Common myeloid progenitor, CD34-positive (primary cell): ENCODE measurements around the gene PSMG4.

Experiments used
- CTCF ChIA-PET: fragments of 350-600 bp; sonication (Branson Sonifier 250); formaldehyde crosslinking; loops from one replicate; lab custom pipeline; 2021; ENCODE audit warnings: antibody characterized with exemption; lab: Charles Lee
- POLR2A ChIA-PET: fragments of 350-600 bp; sonication (Branson Sonifier 250); formaldehyde crosslinking; loops from one replicate; lab custom pipeline; 2021; ENCODE audit warnings: antibody characterized with exemption; lab: Charles Lee
- DNase-seq, 3 donors: peaks; one replicate each; pipeline versions ENCODE4 v3.0.0 to v3.0.0-alpha.2; 2013
- H3K27ac ChIP-seq, 2 experiments: 1 replicate in 1 of 2; 2 replicates in 1 of 2; pipeline ENCODE4 v1.7.0; 2013; ENCODE audit warnings: inconsistent platforms in 2 of 2, low read length in 2 of 2, mild to moderate bottlenecking in 2 of 2, low read depth in 1 of 2, moderate library complexity in 1 of 2; ENCODE audit not compliant: severe bottlenecking in 2 of 2, insufficient read depth in 1 of 2, poor library complexity in 1 of 2
- H3K27me3 ChIP-seq, 5 experiments: replicated peaks in 2 of 5; 1 replicate in 3 of 5; 2 replicates in 2 of 5; pipeline versions ENCODE4 v1.6.1 to v1.7.0; 2013; ENCODE audit warnings: low read length in 4 of 5, mild to moderate bottlenecking in 2 of 5, moderate library complexity in 2 of 5, inconsistent platforms in 1 of 5; ENCODE audit not compliant: insufficient read depth in 5 of 5, control insufficient read depth in 4 of 5
- H3K36me3 ChIP-seq, 4 experiments: 1 replicate in 2 of 4; 2 replicates in 2 of 4; pipeline versions ENCODE4 v1.6.1 to v1.7.0; 2013; ENCODE audit warnings: low read length in 3 of 4, control low read depth in 1 of 4, mild to moderate bottlenecking in 1 of 4; ENCODE audit not compliant: control insufficient read depth in 4 of 4, insufficient read depth in 4 of 4
- H3K4me1 ChIP-seq, 4 experiments: 1 replicate in 3 of 4; 2 replicates in 1 of 4; pipeline versions ENCODE4 v1.6.1 to v1.7.1; 2013; ENCODE audit warnings: low read length in 3 of 4, mild to moderate bottlenecking in 3 of 4, control low read depth in 1 of 4, inconsistent platforms in 1 of 4, moderate library complexity in 1 of 4; ENCODE audit not compliant: control insufficient read depth in 4 of 4, insufficient read depth in 4 of 4; ENCODE audit errors: control extremely low read depth in 1 of 4
- H3K4me3 ChIP-seq, 7 experiments: 1 replicate in 4 of 7; 2 replicates in 3 of 7; pipeline versions ENCODE4 v1.5.1 to v1.7.0; 2013; ENCODE audit warnings: mild to moderate bottlenecking in 7 of 7, low read length in 6 of 7, moderate library complexity in 6 of 7, inconsistent platforms in 2 of 7, low read depth in 2 of 7, control low read depth in 1 of 7; ENCODE audit not compliant: insufficient read depth in 4 of 7, control insufficient read depth in 1 of 7; ENCODE audit errors: extremely low read depth in 1 of 7
- H3K9me3 ChIP-seq, 5 experiments: 1 replicate in 4 of 5; 2 replicates in 1 of 5; pipeline versions ENCODE4 v1.6.1 to v1.7.1; 2013; ENCODE audit warnings: low read length in 4 of 5, mild to moderate bottlenecking in 2 of 5, inconsistent platforms in 1 of 5, low read depth in 1 of 5, moderate library complexity in 1 of 5; ENCODE audit not compliant: control insufficient read depth in 4 of 5, insufficient read depth in 2 of 5; ENCODE audit errors: control extremely low read depth in 1 of 5
- WGBS: methylation state at CpG from one replicate; pipeline ENCODE4 v1.1.5; 2013; ENCODE audit not compliant: insufficient coverage; 5-methylcytosine and 5-hydroxymethylcytosine counted together

PSMG4 gene

GRCh38 chr6:3291987-3292386 is 33.2 kb downstream of the PSMG4 start:
- ChIA-PET CTCF (interaction anchor here (0.6 to 1.5 kb wide), 2 partner anchors 13 to 439 kb away, joined by 3 read pairs; no protein-coding TSS in a partner anchor), POLR2A (no interaction called here)
- Histone ChIP-seq H3K27me3 (no peaks in the 10 kb centered on the region), H3K4me3 (no peak overlapping the region), H3K9me3 (no peaks in the 10 kb centered on the region), H3K27ac (no peak overlapping the region), H3K36me3 (peaks cover 0 to 4% (median 0%) of the 10 kb centered on the region in 4 experiments), H3K4me1 (peaks cover 0 to 2% (median 0%) of the 10 kb centered on the region in 4 experiments)
- WGBS: 94% methylated on average over 6 of the region's 7 CpGs
- DNase-seq: peak in 1 of 3 donors; percentile 43

- CTCF ChIA-PET: interaction anchor here (1.5 kb wide), 1 partner anchor 439 kb away, joined by 3 read pairs; no protein-coding TSS in a partner anchor
- Histone ChIP-seq H3K27ac (no peak overlapping the region), H3K27me3 (no peaks in the 10 kb centered on the region), H3K36me3 (no peaks in the 10 kb centered on the region), H3K4me1 (peaks cover 0 to 2% (median 0%) of the 10 kb centered on the region in 4 experiments), H3K9me3 (no peaks in the 10 kb centered on the region), H3K4me3 (no peak overlapping the region)
- POLR2A ChIA-PET: interaction anchor here (0.7 kb wide), 1 partner anchor 449 kb away, joined by 3 read pairs; no protein-coding TSS in a partner anchor
- DNase-seq: no peak
- WGBS: 95% methylated on average over 29 of the region's 32 CpGs
Measured at GRCh38 chr6:3292431-3293197, 33.9 kb downstream of the PSMG4 start.

- Histone ChIP-seq H3K27me3 (no peaks in the 10 kb centered on the region), H3K4me1 (no peaks in the 10 kb centered on the region), H3K9me3 (no peaks in the 10 kb centered on the region), H3K36me3 (no peaks in the 10 kb centered on the region), H3K4me3 (no peak overlapping the region), H3K27ac (no peak overlapping the region)
- ChIA-PET CTCF (no interaction called here), POLR2A (no interaction called here)
- no peak for DNase-seq
- WGBS: 96% methylated on average over 22 of the region's 26 CpGs
Measured at GRCh38 chr6:3293271-3294155, 34.8 kb downstream of the PSMG4 start.

- Histone ChIP-seq H3K36me3 (no peaks in the 10 kb centered on the region), H3K9me3 (no peaks in the 10 kb centered on the region), H3K4me1 (no peaks in the 10 kb centered on the region), H3K4me3 (no peak overlapping the region), H3K27me3 (no peaks in the 10 kb centered on the region), H3K27ac (no peak overlapping the region)
- POLR2A ChIA-PET: no interaction called here
- CTCF ChIA-PET: no interaction called here
- no peak for DNase-seq
- WGBS: 82% methylated on average over 7 of the region's 8 CpGs
Measured at GRCh38 chr6:3294396-3294795, 35.6 kb downstream of the PSMG4 start.

- H3K4me1 ChIP-seq: no peaks in the 10 kb centered on the region
- H3K27ac ChIP-seq: no peak overlapping the region
- H3K4me3 ChIP-seq: no peak overlapping the region
- DNase-seq: no peak
- no peaks in the 10 kb centered on the region for H3K9me3 ChIP-seq
- 83% methylated on average over 25 of the region's 29 CpGs for WGBS
- POLR2A ChIA-PET: no interaction called here
- CTCF ChIA-PET: interaction anchor here (1.2 to 2.2 kb wide), 3 partner anchors 9 to 26 kb away, joined by 3 to 6 read pairs (median 5); no protein-coding TSS in a partner anchor
- H3K27me3 ChIP-seq: no peaks in the 10 kb centered on the region
- H3K36me3 ChIP-seq: no peaks in the 10 kb centered on the region
Measured at GRCh38 chr6:3294921-3295871, 36.4 kb downstream of the PSMG4 start.

- H3K4me1 ChIP-seq: no peaks in the 10 kb centered on the region
Measured at GRCh38 chr6:3296078-3296477, 37.3 kb downstream of the PSMG4 start.

More at GRCh38 chr6:3296078-3296477, 37.3 kb downstream of the PSMG4 start:
- Histone ChIP-seq H3K9me3 (no peaks in the 10 kb centered on the region), H3K36me3 (no peaks in the 10 kb centered on the region), H3K27me3 (no peaks in the 10 kb centered on the region), H3K27ac (no peak overlapping the region), H3K4me3 (no peak overlapping the region)
- ChIA-PET CTCF (interaction anchor here (1.2 to 2.2 kb wide), 3 partner anchors 10 to 27 kb away, joined by 3 to 6 read pairs (median 5); no protein-coding TSS in a partner anchor), POLR2A (no interaction called here)
- 85% methylated on average over 8 of the region's 10 CpGs for WGBS
- no peak for DNase-seq
